ENCODE data around the gene WAC. TPM values are rescaled to one million over a fixed set of nuclear protein-coding genes. Genes with fewer than 3 reads are reported as not detected.

The WAC gene
- total and polyA plus RNA-seq, 9 of the 15 experiments (the other 6 are each of a cell fraction or from before 2014, with no cell fraction given) = 24.8 to 123 (median 78.2) TPM

GRCh38 chr10:28538595-28538994, 5.7 kb downstream of the WAC start:
- Histone ChIP-seq H3K9ac (ENCODE audit: insufficient read depth in 1 of 2, low read depth in 2 of 2, low read length in 2 of 2) (no peak overlapping the region), H3K79me2 (ENCODE audit: control insufficient read depth, insufficient read depth, low read length) (peaks cover 99% of the 10 kb centered on the region), H3K9me1 (ENCODE audit: control insufficient read depth, insufficient read depth, low read length) (no peaks in the 10 kb centered on the region), H3K27me3 (ENCODE audit: control insufficient read depth in 2 of 2, insufficient read depth in 2 of 2, low read length in 2 of 2) (no peaks in the 10 kb centered on the region), H3K9me3 (replicated peaks; ENCODE audit: control insufficient read depth, insufficient read depth, low read depth, low read length) (no peaks in the 10 kb centered on the region), H3K27ac (ENCODE audit: extremely low read depth, low read depth, low read length) (no peak overlapping the region), H3K36me3 (ENCODE audit: control insufficient read depth, insufficient read depth, low read length) (peaks cover 98% of the 10 kb centered on the region), H2AFZ (ENCODE audit: low read depth, low read length) (no peak overlapping the region), H3K4me2 (ENCODE audit: insufficient read depth, low read length) (no peak overlapping the region), H4K20me1 (replicated peaks; ENCODE audit: control insufficient read depth, insufficient read depth, low read length) (peaks cover 4% of the 10 kb centered on the region; the same call in 1 of the 2 replicates), H3K4me3 (no peak overlapping the region), H3K4me1 (replicated peaks in 1 of 2; ENCODE audit: control insufficient read depth in 2 of 2, insufficient read depth in 2 of 2, low read length in 2 of 2) (peaks cover 10 to 11% of the 10 kb centered on the region in 2 experiments)
- TF ChIP-seq NR0B1 (IDR thresholded peaks at IDR 0.05; ENCODE audit: partially characterized antibody) = no peak
- TF ChIP-seq ZNF717 (CRISPR knock-in tag; IDR thresholded peaks at IDR 0.05) = no peak
- TF ChIP-seq DIDO1 (tag; IDR thresholded peaks at IDR 0.05; ENCODE audit: low read depth) = no peak
- TF ChIP-seq ETV6 (IDR thresholded peaks at IDR 0.05; ENCODE audit: borderline replicate concordance in 1 of 2, low read depth in 2 of 2, low read length in 1 of 2) = no peak
- no peak for TF ChIP-seq ETV6 (CRISPR knock-in tag; IDR thresholded peaks at IDR 0.05; ENCODE audit: borderline replicate concordance)
- no peak for TF ChIP-seq U2AF1 (optimal IDR thresholded peaks at IDR 0.05; ENCODE audit: low read depth, low read length)
- TF ChIP-seq PATZ1 (CRISPR knock-in tag; IDR thresholded peaks at IDR 0.05; ENCODE audit: borderline replicate concordance) = no peak
- no peak for TF ChIP-seq VEZF1 (CRISPR knock-in tag; IDR thresholded peaks at IDR 0.05)
- FAIRE-seq (no peak), DNase-seq (ENCODE audit: extremely low read depth in 1 of 4, low spot score in 3 of 4) (no peak), ATAC-seq (no peak)
- ChIA-PET CTCF (ENCODE audit: low intra/inter-chr PET ratio) (no interaction called here), POLR2A (interaction anchor here (1.1 kb wide), 1 partner anchor 9 kb away, joined by 3 read pairs; no protein-coding TSS in a partner anchor)
- intact Hi-C loops (cut with micrococcal nuclease) = no loop called here
- in situ Hi-C loops (cut with MboI) = no loop called here
- BruUV-seq (replicated peaks) = no TSS peak
- 83% methylated on average over 1 of the region's 1 CpG for WGBS (ENCODE audit: insufficient coverage, low coverage, missing lambda C conversion rate)

Data from K562 (cell line).